ENCODE results near the gene CACNA2D3.

Gene CACNA2D3

DNA sequence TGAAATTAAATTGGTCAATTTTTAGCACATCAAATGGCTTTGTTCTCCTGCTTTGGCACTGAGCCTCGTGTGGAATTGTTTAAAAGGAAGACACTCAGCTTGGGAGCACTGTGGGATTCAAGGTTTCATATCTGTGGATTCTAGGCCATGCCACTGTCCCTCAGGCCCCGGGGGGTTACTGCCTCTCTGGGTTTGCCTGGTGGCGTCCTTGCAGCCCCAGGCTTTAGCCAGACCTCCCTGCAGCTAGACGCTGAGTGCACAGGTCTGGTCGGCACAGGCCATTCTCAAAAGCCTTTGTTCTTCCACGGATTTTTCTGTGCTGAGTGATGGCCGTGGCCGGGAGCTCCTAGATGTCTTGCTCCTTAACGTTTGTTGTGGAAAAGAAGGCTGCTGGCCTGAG is 76.2 kb downstream of the CACNA2D3 start:
- TF ChIP-seq CTCF (IDR thresholded peaks at IDR 0.05; ENCODE audit: insufficient read depth, low read length, poor library complexity, severe bottlenecking), result no peak
- TF ChIP-seq EZH2phosphoT487 (conservative IDR thresholded peaks at IDR 0.05; ENCODE audit: low read length), result no peak
- no peak overlapping the region for H2AFZ ChIP-seq (ENCODE audit: low read depth, low read length, severe bottlenecking)
- H3F3A ChIP-seq (ENCODE audit: insufficient read depth), result no peaks in the 10 kb centered on the region
- no peak overlapping the region for H3K27ac ChIP-seq (ENCODE audit: low read depth, low read length)
- H3K9ac ChIP-seq (ENCODE audit: low read length), result no peak overlapping the region
- no peaks in the 10 kb centered on the region for H3K9me3 ChIP-seq (ENCODE audit: insufficient read depth, low read length)
- H4K20me1 ChIP-seq (ENCODE audit: low read depth, low read length), result no peaks in the 10 kb centered on the region
- H3K36me3 ChIP-seq (ENCODE audit: low read length), result no peaks in the 10 kb centered on the region
- H3K79me2 ChIP-seq (ENCODE audit: insufficient read depth, low read length), result no peaks in the 10 kb centered on the region
- H3K9me2 ChIP-seq (replicated peaks; ENCODE audit: insufficient read depth, low read length), result no peaks in the 10 kb centered on the region
- no peak overlapping the region for H3K4me2 ChIP-seq (ENCODE audit: low read depth, low read length, poor library complexity, severe bottlenecking)
- no peak overlapping the region for H3K4me3 ChIP-seq (ENCODE audit: insufficient read depth, low read length, poor library complexity, severe bottlenecking)
- H3K27me3 ChIP-seq (ENCODE audit: low read length), result no peaks in the 10 kb centered on the region

DNA sequence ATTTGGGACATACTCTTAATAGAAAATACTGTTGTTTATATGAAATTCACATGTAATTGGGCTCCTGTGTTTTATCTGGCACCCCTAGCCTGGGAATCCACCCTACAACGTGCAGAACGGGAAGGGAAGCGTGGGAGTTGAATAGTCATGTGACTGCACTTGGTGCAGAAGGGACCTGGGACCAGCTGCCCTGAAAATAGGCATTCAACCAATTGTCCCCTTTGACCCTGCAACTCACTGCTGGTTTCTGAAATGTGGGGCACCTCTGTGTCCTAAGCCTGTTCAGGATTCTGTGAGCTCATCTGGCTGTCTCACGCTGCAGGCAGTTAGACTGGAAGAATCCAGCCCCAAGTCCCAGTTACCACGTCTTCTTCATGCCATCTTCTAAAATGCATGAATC is 79.7 kb downstream of the CACNA2D3 start:
- Histone ChIP-seq H3F3A (ENCODE audit: insufficient read depth) (no peaks in the 10 kb centered on the region), H3K36me3 (ENCODE audit: low read length) (no peaks in the 10 kb centered on the region), H3K4me3 (ENCODE audit: insufficient read depth, low read length, poor library complexity, severe bottlenecking) (no peak overlapping the region), H3K27ac (ENCODE audit: low read depth, low read length) (no peak overlapping the region), H3K9me3 (ENCODE audit: insufficient read depth, low read length) (no peaks in the 10 kb centered on the region), H3K9ac (ENCODE audit: low read length) (no peak overlapping the region), H4K20me1 (ENCODE audit: low read depth, low read length) (no peaks in the 10 kb centered on the region), H2AFZ (ENCODE audit: low read depth, low read length, severe bottlenecking) (no peak overlapping the region), H3K79me2 (ENCODE audit: insufficient read depth, low read length) (no peaks in the 10 kb centered on the region), H3K9me2 (replicated peaks; ENCODE audit: insufficient read depth, low read length) (no peaks in the 10 kb centered on the region), H3K27me3 (ENCODE audit: low read length) (no peaks in the 10 kb centered on the region), H3K4me2 (ENCODE audit: low read depth, low read length, poor library complexity, severe bottlenecking) (no peak overlapping the region)
- TF ChIP-seq EZH2phosphoT487 (conservative IDR thresholded peaks at IDR 0.05; ENCODE audit: low read length) (no peak), CTCF (IDR thresholded peaks at IDR 0.05; ENCODE audit: insufficient read depth, low read length, poor library complexity, severe bottlenecking) (no peak)

GRCh38 chr3:54202651-54203248 is 80.4 kb downstream of the CACNA2D3 start:
- Histone ChIP-seq H3K4me2 (ENCODE audit: low read depth, low read length, poor library complexity, severe bottlenecking) (no peak overlapping the region), H3K36me3 (ENCODE audit: low read length) (no peaks in the 10 kb centered on the region), H3K79me2 (ENCODE audit: insufficient read depth, low read length) (no peaks in the 10 kb centered on the region), H3K4me3 (ENCODE audit: insufficient read depth, low read length, poor library complexity, severe bottlenecking) (no peak overlapping the region), H3K27ac (ENCODE audit: low read depth, low read length) (no peak overlapping the region), H3K27me3 (ENCODE audit: low read length) (no peaks in the 10 kb centered on the region), H3K9me3 (ENCODE audit: insufficient read depth, low read length) (no peaks in the 10 kb centered on the region), H2AFZ (ENCODE audit: low read depth, low read length, severe bottlenecking) (no peak overlapping the region), H4K20me1 (ENCODE audit: low read depth, low read length) (no peaks in the 10 kb centered on the region), H3K9me2 (replicated peaks; ENCODE audit: insufficient read depth, low read length) (no peaks in the 10 kb centered on the region), H3K9ac (ENCODE audit: low read length) (no peak overlapping the region), H3F3A (ENCODE audit: insufficient read depth) (no peaks in the 10 kb centered on the region)
- TF ChIP-seq CTCF (IDR thresholded peaks at IDR 0.05; ENCODE audit: insufficient read depth, low read length, poor library complexity, severe bottlenecking) (no peak), EZH2phosphoT487 (conservative IDR thresholded peaks at IDR 0.05; ENCODE audit: low read length) (no peak)

All from SU-DHL-6 (cell line).